Natural killer cell (primary cell): ENCODE measurements around the gene PLXNA4. TPM values are rescaled to one million over a fixed set of nuclear protein-coding genes. Genes with fewer than 3 reads are reported as not detected.

ENCODE experiments used
- ATAC-seq, 3 donors: fragments of 150-1000 bp in 2 of 3; fragments of 200-7000 bp in 1 of 3; cut with Tn5 transposase; 1 replicate in 1 of 3; 2 replicates in 2 of 3; pipeline ENCODE4 v1.10.0; 2021; ENCODE audit warnings: mild to moderate bottlenecking in 2 of 3, moderate library complexity in 2 of 3
- DNase-seq, 2 donors: peaks; one replicate each; pipeline versions ENCODE4 v3.0.0 to v3.0.0-alpha.2; 2013 to 2021; ENCODE audit warnings: mixed read lengths in 1 of 2
- H3K27ac ChIP-seq: one replicate; pipeline ENCODE4 v1.5.1; 2013; ENCODE audit warnings: mild to moderate bottlenecking, low read length
- H3K27me3 ChIP-seq: one replicate; pipeline ENCODE4 v1.6.1; 2013; ENCODE audit warnings: low read length; ENCODE audit not compliant: control insufficient read depth, insufficient read depth
- H3K36me3 ChIP-seq: one replicate; pipeline ENCODE4 v1.6.1; 2013; ENCODE audit warnings: low read length; ENCODE audit not compliant: control insufficient read depth, insufficient read depth
- H3K4me1 ChIP-seq: one replicate; pipeline ENCODE4 v1.6.1; 2013; ENCODE audit warnings: low read length; ENCODE audit not compliant: control insufficient read depth, insufficient read depth
- H3K4me3 ChIP-seq: one replicate; pipeline ENCODE4 v1.5.1; 2013; ENCODE audit warnings: low read length
- H3K9me3 ChIP-seq: one replicate; pipeline ENCODE4 v1.6.1; 2013; ENCODE audit warnings: low read length; ENCODE audit not compliant: control insufficient read depth, insufficient read depth
- H3K27ac Mint-ChIP-seq, 2 donors: one replicate each; pipeline ENCODE4 v1.8.0; 2022; ENCODE audit warnings: mild to moderate bottlenecking in 2 of 2, mixed read lengths in 2 of 2, moderate library complexity in 1 of 2
- H3K27me3 Mint-ChIP-seq, 2 donors: one replicate each; pipeline ENCODE4 v1.8.0; 2022; ENCODE audit warnings: low read depth in 2 of 2, mixed read lengths in 2 of 2
- H3K36me3 Mint-ChIP-seq: one replicate; pipeline ENCODE4 v1.8.0; 2022; ENCODE audit warnings: mixed read lengths
- H3K4me1 Mint-ChIP-seq, 2 donors: one replicate each; pipeline ENCODE4 v1.8.0; 2022; ENCODE audit warnings: mixed read lengths in 2 of 2
- H3K4me3 Mint-ChIP-seq: one replicate; pipeline ENCODE4 v1.8.0; 2022; ENCODE audit warnings: mild to moderate bottlenecking, moderate library complexity, mixed read lengths
- H3K9me3 Mint-ChIP-seq, 2 donors: one replicate each; pipeline ENCODE4 v1.8.0; 2022; ENCODE audit warnings: mixed read lengths in 2 of 2
- WGBS: methylation state at CpG from one replicate; pipeline ENCODE4 v1.1.7; 2013; ENCODE audit warnings: missing lambda C conversion rate; ENCODE audit not compliant: insufficient coverage; 5-methylcytosine and 5-hydroxymethylcytosine counted together
- intact Hi-C: fragments of 100-400 bp; cut with micrococcal nuclease; formaldehyde crosslinking; loops from one replicate; pipeline ENCODE4 v1.14.2; 2022
- total RNA-seq, 4 donors: library from RNA; stranded (reverse); fragments of 120-200 nt in 1 of 4; gene quantifications; one replicate each; pipeline versions ENCODE4 v1.2.3 to v1.2.4, GENCODE V29; 2013 to 2022
- TF ChIP-seq, protein P1 (sequence below): fragments of 200-600 bp; IDR thresholded peaks from one replicate; pipeline ENCODE4 v1.8.0; 2022; ENCODE audit warnings: antibody characterized with exemption

Gene PLXNA4
- total RNA-seq, 3 donors from 2014 or later (not counting 1 experiment from before 2014, with no cell fraction given) = 5.1 to 15.3 (median 10.9) TPM

DNA sequence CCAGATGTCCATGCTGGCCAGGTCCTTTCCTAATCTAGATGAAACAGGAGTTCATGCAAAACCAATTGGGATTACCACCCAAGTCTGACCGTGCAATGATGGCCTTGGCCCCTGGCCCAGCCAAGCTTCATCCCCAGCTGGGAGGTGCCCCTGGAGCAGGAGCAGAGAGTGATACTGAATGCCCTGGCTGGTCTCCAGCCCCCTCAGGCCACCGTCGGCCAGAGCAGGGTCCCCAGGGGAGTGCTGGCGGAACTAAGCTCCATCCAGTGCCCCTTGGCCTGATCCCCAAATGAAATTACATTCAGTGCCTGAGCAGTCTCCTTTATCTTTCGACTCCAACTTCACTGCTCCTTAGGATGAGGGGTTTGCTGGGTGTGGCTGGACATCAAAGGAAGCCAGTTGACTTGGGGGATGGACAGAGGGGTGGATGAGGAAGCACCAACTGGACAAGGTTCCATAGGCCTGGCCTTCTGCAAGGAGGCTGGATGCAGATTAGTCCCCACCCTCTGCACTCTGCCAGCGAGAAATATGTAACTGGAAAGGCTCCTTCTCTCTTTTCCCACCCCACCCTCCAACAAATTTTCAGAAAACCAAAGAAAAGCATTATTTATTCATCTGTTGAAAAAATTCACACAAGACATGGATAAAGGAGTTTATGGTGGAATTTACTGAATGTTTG lies 275.5 kb downstream of the PLXNA4 start:
- Histone ChIP-seq H3K27ac (no peak overlapping the region), H3K4me1 (no peaks in the 10 kb centered on the region), H3K27me3 (no peaks in the 10 kb centered on the region), H3K9me3 (no peaks in the 10 kb centered on the region), H3K4me3 (no peak overlapping the region), H3K36me3 (no peaks in the 10 kb centered on the region)
- Mint-ChIP-seq H3K9me3 (no peaks in the 10 kb centered on the region), H3K27me3 (peaks cover 5 to 6% of the 10 kb centered on the region in 2 donors), H3K36me3 (no peaks in the 10 kb centered on the region), H3K4me1 (peaks cover 0 to 4% of the 10 kb centered on the region in 2 donors), H3K4me3 (no peak overlapping the region), H3K27ac (no peak overlapping the region)
- no peak for ATAC-seq
- 85% methylated on average over 5 of the region's 6 CpGs for WGBS
- intact Hi-C loops = no loop called here
- DNase-seq = no peak
- TF ChIP-seq, protein P1, sequence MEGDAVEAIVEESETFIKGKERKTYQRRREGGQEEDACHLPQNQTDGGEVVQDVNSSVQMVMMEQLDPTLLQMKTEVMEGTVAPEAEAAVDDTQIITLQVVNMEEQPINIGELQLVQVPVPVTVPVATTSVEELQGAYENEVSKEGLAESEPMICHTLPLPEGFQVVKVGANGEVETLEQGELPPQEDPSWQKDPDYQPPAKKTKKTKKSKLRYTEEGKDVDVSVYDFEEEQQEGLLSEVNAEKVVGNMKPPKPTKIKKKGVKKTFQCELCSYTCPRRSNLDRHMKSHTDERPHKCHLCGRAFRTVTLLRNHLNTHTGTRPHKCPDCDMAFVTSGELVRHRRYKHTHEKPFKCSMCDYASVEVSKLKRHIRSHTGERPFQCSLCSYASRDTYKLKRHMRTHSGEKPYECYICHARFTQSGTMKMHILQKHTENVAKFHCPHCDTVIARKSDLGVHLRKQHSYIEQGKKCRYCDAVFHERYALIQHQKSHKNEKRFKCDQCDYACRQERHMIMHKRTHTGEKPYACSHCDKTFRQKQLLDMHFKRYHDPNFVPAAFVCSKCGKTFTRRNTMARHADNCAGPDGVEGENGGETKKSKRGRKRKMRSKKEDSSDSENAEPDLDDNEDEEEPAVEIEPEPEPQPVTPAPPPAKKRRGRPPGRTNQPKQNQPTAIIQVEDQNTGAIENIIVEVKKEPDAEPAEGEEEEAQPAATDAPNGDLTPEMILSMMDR = no peak

DNA sequence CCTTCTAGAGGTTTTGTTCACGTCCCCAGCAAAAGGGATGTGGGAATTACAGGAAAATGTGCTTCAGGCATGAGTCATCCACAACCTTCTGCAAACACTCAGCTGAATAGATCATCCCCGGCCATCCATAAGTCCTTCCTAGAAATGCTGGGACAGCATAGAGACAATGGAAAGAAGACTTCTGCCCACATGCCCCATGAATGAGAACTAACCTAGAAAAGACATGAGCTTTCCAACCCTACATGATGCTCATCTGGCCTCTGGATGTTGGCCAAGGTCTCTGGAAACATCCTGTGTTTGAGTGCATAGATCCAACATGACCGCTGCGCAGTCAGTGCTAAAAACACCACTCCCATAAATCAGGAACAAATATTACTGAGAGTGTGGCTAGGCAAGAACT lies 277.5 kb downstream of the PLXNA4 start:
- no peak overlapping the region for H3K27ac ChIP-seq
- Mint-ChIP-seq H3K9me3 (no peaks in the 10 kb centered on the region), H3K4me3 (no peak overlapping the region), H3K27me3 (peaks cover 0 to 4% of the 10 kb centered on the region in 2 donors), H3K36me3 (no peaks in the 10 kb centered on the region), H3K4me1 (peaks cover 0 to 4% of the 10 kb centered on the region in 2 donors), H3K27ac (no peak overlapping the region)
- H3K9me3 ChIP-seq = no peaks in the 10 kb centered on the region
- no peak overlapping the region for H3K4me3 ChIP-seq
- DNase-seq (no peak), ATAC-seq (no peak)
- TF ChIP-seq, protein P1 = no peak
- WGBS = 88% methylated on average over 3 of the region's 4 CpGs
- H3K27me3 ChIP-seq = no peaks in the 10 kb centered on the region
- no peaks in the 10 kb centered on the region for H3K4me1 ChIP-seq
- intact Hi-C loops = no loop called here
- no peaks in the 10 kb centered on the region for H3K36me3 ChIP-seq

- Histone ChIP-seq H3K4me3 (no peak overlapping the region), H3K36me3 (no peaks in the 10 kb centered on the region), H3K4me1 (no peaks in the 10 kb centered on the region), H3K9me3 (no peaks in the 10 kb centered on the region), H3K27ac (no peak overlapping the region), H3K27me3 (no peaks in the 10 kb centered on the region)
- no peak for ATAC-seq
- WGBS = 82% methylated on average over 8 of the region's 8 CpGs
- intact Hi-C loops = no loop called here
- Mint-ChIP-seq H3K4me1 (no peaks in the 10 kb centered on the region), H3K27ac (no peak overlapping the region), H3K27me3 (no peaks in the 10 kb centered on the region), H3K4me3 (no peak overlapping the region), H3K36me3 (no peaks in the 10 kb centered on the region), H3K9me3 (no peaks in the 10 kb centered on the region)
- DNase-seq = no peak
- TF ChIP-seq, protein P1 = no peak
Measured at GRCh38 chr7:132296820-132297219, 279.4 kb downstream of the PLXNA4 start.

- TF ChIP-seq, protein P1 = no peak
- intact Hi-C loops = no loop called here
- ATAC-seq (no peak), DNase-seq (no peak)
- Mint-ChIP-seq H3K27ac (no peak overlapping the region), H3K4me3 (no peak overlapping the region), H3K27me3 (peaks cover 7 to 10% of the 10 kb centered on the region in 2 donors), H3K9me3 (no peaks in the 10 kb centered on the region), H3K36me3 (no peaks in the 10 kb centered on the region), H3K4me1 (no peaks in the 10 kb centered on the region)
- 75% methylated on average over 3 of the region's 3 CpGs for WGBS
- H3K36me3 ChIP-seq = no peaks in the 10 kb centered on the region
- no peak overlapping the region for H3K27ac ChIP-seq
- H3K4me3 ChIP-seq = no peak overlapping the region
- H3K27me3 ChIP-seq = no peaks in the 10 kb centered on the region
- no peaks in the 10 kb centered on the region for H3K9me3 ChIP-seq
- no peaks in the 10 kb centered on the region for H3K4me1 ChIP-seq
Measured at GRCh38 chr7:132295175-132295574, 281.1 kb downstream of the PLXNA4 start.
